NCI-H526 (cell line): ENCODE results near the gene CCDC107.
"Not testable (repeated sequence)": the region's sequence is repeated elsewhere in the genome, so short reads cannot be mapped to it uniquely, and the experiment has no call there.

Experiments
- DNase-seq, 2 experiments: peaks; one replicate each; lab custom pipeline; 2025; lab: John Stamatoyannopoulos, UW

Gene CCDC107

DNA sequence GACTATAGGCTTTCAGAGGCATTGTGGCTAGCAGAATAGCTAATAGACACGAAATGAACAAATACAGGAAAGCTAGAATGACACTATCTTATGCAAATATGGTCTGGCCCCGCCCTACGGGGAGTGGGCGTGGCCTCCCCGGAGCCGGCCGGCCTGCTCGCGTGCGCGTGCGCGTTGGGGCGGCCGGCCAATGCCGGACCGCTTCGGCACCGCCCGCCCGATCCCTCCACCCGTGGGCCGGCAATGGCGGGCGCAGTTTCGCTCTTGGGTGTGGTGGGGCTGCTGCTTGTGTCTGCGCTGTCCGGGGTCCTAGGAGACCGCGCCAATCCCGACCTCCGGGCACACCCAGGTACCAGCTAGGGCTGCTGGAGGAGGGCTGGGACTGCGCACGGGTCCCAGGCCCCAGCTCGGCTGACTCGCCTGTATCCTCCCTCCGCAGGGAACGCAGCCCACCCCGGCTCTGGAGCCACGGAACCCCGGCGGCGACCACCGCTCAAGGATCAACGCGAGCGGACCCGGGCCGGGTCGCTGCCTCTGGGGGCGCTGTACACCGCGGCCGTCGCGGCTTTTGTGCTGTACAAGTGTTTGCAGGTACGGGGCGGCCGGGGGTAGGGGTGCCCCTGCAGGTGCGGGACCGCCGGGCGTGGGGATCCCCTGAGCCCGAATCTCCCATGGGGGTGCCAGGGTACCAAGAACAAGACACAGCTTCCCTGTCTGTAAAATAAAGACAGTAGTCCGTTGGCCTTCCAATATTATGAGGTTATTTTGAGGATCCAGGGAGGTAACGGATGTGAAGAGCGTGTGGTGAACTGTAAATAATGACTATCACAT is at the start of gene CCDC107:
Gene CCDC107 (plus strand): TSS at position 156 of the 831 bp plus-strand sequence. CDS start 88 bp downstream, at position 244.
- peak; percentile 46 to 88 for DNase-seq

DNA sequence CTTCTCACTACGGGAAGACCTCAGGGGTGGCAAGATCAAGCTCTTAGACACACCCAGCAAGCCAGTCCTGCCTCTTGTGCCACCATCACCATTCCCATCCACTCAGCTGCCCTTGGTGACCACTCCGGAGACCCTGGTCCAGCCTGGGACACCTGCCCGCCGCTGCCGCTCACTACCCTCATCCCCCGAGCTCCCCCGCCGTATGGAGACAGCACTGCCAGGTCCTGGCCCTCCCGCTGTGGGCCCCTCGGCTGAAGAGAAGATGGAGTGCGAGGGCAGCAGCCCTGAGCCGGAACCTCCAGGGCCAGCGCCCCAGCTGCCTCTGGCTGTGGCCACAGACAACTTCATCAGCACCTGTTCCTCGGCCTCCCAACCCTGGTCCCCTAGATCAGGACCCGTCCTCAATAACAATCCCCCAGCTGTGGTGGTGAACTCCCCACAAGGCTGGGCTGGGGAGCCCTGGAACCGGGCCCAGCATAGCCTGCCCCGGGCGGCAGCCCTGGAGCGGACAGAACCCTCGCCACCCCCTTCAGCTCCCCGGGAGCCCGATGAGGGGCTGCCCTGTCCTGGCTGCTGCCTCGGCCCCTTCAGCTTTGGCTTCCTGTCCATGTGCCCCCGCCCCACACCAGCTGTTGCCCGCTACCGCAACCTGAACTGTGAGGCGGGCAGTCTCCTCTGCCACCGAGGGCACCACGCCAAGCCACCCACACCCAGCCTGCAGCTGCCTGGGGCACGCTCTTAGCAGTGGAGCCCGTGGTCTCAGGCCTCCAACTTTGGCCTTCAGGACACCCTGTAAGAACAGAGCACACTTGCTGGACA is 48.9 kb upstream of the CCDC107 start:
- no peak for DNase-seq

DNA sequence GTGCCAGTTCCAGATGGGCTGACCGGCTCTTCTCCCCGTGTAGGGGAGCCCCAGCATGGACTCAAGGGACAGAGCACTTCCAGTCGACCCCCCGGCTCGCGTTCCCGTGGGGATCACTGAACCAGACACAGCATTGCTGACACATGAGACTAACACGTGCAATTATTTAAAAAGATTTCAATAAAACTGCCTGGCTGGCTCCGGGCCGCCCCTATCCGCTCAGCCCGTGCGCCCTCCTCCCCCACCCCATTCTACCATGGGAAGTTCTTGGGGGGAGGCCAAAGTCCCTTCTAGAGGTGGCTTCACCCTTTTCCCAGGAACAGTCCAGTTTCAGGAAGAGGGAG is 48.3 kb upstream of the CCDC107 start:
- DNase-seq: no peak

DNA sequence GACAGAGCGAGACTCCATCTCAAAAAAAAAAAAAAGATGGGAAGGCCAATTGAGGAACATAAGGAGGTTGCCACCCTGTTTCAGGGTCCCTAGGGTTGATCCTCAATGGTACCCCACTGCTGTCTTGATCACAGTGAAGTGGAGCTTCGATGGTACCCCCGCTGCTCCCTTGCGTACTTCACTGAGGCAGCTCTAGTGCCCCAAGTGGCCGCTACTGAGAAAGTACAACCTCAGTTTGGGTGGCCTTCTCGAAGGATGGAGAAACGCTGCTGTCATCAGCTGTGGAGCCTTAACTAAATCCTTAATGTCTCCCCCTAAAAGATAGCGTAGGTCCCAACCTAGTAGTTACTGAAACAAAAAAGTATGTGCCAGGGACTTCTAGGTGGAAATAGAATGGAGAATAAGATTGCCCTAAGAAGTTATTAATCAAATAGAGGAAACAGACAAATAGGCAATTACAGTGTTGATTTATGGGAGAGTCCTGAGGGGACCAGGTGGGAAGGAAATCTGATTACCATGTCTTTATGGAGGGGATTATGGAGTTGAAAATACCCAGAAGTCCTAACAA is 46.8 kb upstream of the CCDC107 start:
- DNase-seq: peak in 1 of 2 experiments; percentile 38

GRCh38 chr9:35612066-35612465 is 46.0 kb upstream of the CCDC107 start:
- not testable (repeated sequence) for DNase-seq

- no peak for DNase-seq
Observed at GRCh38 chr9:35612843-35613242, 45.2 kb upstream of the CCDC107 start.

GRCh38 chr9:35615981-35616680 is 42.0 kb upstream of the CCDC107 start:
- DNase-seq: no peak

GRCh38 chr9:35616681-35617459 is 41.2 kb upstream of the CCDC107 start:
- DNase-seq: peak; percentile 5 to 46

GRCh38 chr9:35617548-35617947 is 40.5 kb upstream of the CCDC107 start:
- no peak for DNase-seq

GRCh38 chr9:35618325-35618727 is 39.8 kb upstream of the CCDC107 start, which contains the start of gene CD72:
Gene CD72 (minus strand): TSS chr9:35618413. CDS start chr9:35618303, 110 bp downstream.
- no peak for DNase-seq

DNA sequence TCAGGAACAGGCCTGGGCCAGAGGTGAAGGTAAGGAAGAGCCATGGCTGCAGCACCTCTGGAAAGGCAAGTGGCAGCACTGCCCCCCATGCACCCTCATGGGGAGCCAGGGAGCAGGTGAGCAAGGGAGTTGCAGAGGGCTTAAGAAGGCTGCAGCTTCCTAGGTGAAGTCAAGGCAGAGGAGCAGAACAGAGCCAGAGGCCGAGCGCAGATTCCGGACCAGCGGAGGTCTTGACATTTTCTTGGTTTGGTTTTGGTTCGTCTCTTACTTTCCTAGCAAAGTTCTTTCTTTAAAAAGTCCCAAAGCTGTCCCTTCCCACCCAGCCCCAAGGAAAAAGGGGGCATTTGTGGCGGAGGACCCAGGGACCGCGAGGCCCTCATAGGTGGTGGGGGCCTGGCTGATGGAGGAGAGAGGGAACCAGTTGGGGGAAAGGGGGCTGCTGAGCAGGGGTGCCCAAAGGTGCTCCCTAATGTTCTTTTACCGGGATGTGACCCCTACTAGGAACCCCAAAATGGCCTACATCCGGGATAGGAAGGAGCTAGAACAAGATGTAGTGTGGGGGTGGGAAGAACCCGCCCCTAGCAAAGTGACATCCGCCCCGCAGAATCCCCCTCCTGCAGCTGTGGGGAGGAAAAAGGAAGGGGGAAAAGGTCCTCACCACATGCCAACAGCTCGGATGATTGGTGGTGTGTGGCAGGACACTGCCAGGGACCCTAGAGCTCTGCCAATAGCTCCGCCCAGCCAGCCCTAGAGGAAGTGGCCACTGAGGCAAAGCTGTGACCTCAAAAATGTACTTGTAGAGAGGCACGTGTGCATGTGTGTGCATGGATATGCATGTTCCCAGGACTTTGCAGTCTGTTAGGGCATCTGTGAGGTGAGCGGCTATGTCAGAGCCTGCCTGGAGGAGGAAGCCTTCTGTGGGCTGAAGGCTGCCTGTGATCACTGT is 39.0 kb upstream of the CCDC107 start:
- no peak for DNase-seq

- no peak for DNase-seq
Observed at GRCh38 chr9:35619800-35620158, 38.3 kb upstream of the CCDC107 start.

DNA sequence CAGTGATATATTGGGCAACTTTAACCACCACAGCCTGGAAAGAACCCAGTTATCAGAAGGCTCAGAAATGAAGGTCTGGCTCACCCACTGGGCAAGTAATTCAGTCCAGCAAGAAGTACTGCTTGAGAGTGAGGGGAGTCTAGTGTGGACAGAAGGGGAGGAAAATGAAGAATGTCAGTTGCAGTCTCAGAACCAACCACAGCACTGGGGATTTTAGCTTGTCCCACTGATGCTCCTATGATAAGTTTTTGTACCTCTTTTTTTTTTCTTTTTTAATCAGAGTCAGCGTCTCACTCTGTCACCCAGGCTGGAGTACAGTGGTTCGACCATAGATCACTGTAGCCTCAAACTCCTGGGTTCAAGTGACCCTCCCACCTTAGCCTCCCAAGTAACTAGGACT is 30.5 kb upstream of the CCDC107 start:
- DNase-seq: no peak

DNA sequence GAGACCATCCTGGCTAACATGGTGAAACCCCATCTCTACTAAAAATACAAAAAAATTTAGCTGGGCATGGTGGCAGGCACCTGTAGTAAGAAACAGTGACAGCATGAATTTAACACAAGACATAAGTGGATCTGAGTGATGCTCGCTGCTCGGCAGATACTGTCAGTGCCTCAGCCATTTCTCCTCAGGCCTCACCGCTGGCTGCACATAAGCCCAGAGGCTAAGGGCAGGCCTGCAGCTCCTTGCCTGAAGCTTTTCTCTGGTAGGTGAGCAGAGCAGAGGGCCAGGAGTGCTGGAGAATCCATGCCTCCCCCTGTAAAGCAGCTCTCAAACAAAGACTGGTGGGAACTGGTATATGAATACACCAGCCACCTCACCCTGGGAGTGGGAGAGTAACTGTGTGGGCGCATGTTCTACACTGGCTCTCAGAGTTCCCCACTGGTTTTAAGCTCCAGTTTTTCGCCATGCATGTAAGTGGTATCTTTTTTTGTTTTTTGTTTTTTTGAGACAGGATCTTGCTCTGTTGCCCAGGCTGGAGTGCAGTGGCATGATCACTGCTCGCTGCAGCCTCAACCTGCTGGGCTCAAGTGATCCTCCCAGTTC is 29.6 kb upstream of the CCDC107 start:
- no peak for DNase-seq

DNA sequence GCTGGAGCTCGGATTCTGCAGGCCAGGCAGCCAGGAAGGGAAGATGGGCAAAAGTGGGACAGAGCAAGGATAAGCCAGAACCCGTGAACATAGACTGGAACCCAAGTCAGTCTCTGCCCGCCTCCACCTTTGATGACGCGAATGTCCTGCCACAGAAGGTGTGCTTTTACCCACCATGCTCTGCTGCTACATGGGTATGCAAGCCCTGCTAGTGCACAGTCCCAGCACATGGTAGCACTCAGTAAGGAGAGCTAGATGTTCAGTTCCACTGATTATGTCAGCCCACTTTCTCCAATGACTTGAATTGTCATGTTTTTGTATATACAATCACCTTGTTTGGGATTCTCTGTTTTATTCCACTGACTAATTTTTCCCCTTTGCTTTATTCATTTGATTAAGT is 28.5 kb upstream of the CCDC107 start:
- no peak for DNase-seq

- no peak for DNase-seq
Observed at GRCh38 chr9:35635730-35636129, 22.4 kb upstream of the CCDC107 start.

GRCh38 chr9:35636135-35636876 is 21.8 kb upstream of the CCDC107 start:
- DNase-seq: no peak

GRCh38 chr9:35636877-35637246 is 21.2 kb upstream of the CCDC107 start:
- not testable (repeated sequence) for DNase-seq

DNA sequence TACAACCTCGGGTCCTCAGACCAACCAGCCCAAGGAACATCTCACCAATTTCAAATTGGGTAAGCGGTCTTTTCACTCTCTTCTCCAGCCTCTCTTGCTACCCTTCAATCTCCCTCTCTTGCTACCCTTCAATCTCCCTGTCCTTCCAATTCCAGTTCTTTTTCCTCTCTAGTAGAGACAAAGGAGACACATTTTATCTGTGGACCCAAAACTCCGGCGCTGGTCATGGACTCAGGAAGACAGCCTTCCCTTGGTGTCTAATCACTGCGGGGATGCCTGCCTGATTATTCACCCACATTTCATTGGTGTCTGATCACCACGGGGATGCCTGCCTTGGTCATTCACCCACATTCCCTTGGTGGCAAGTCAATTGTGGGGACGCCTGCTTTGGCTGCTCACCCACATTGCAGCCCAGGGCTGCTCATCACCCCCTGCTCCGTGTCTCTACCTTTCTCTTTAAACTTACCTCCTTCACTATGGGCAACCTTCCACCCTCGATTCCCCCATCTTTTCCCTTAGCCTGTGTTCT is 20.6 kb upstream of the CCDC107 start:
- not testable (repeated sequence) for DNase-seq
